Activated naive CD4-positive, alpha-beta T cell treated with Interleukin-2 at 50 U/mL for 16 hours (primary cell): ENCODE results near the gene CEP83.
"Not testable (repeated sequence)": the region's sequence is repeated elsewhere in the genome, so short reads cannot be mapped to it uniquely, and the experiment has no call there.

Experiments used
- DNase-seq: peaks from one replicate; pipeline ENCODE4 v3.0.0-alpha.2; 2020

CEP83 gene

DNA sequence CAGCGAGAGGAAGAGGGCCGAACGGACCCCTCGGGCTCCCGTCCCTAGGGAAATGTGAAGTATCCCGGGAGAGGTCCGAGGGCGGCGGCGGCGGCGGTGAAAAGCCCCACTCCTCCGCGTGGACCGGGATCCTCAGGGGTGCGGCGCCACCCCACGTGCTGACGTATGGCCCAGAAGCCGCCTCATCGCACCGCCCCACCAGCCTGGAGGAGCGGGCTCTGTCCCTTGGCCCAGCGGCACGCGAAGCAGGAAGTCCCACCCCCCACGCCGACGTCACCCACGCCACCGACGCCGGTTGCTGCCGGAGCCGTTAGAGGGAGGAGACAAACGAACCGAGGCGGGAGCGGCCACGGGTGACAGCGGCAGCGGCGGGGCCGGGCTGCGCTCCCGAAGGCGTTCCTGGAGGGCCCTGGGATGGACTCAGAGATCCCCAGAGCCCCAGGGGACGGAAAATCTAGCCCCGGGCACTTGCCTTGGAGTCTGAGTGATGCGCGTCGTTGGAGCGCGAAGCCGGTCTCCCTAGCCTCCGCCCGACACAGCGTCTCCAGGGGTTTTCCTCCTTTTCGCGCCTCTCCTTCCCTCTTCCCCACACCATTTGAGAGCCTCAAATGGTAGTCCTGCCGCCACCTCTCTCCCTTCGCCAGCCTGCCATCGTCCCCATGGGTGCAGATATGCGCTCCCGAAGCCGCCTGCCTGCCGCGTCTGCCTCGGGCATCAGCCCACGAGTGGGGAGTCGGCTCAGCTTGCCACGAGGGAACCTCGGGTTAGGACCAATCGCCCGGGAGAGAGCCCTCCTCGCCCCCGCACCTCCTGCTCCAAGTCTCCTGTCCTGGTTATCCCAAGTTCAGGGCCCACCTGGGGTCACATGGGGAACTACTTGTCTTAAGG is at the start of gene CEP83:
TSS of gene CEP83 (minus strand) at position 140 of the 888 bp plus-strand sequence. CDS start 47,377 bp downstream, outside the sequence.
- DNase-seq, result peak; percentile 98

DNA sequence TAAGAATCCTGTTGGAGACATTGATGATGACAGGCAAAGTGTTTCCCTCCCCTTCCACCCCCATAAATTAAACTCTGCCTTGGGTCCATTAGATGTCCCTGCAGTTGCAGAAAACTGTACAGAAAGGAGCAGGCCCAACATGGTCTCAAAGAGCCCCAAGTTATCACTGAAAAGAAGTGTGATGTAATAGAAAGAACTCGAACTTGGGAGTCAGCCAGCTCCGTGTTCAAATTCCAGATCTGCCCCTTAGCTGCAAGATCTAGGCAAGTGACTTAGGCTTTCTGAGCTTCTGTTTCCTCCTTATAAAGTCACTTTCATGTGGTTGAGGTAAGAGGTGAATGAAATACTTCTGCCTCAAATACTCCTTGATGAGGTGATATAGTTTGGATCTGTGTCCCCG is 49.6 kb upstream of the CEP83 start:
- no peak for DNase-seq

DNA sequence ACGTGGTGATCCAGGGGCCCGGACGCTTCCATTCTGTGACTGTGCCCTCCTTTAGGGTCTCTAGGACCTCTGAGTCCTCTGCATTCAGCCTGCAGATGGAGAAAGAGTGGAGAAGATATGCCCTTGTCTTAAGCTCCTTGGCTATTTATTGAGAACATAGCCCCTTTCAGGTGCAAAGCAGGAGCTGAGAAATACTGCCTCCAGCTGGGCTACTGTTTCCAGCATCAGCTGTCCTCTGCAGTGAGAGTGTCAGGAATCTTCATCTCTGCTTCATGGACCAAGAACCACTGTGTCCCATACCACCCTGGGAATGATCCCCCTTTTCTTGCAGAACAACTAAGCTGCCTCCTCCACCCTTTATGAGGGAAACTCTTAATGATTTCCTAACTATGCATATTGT is 47.8 kb upstream of the CEP83 start:
- no peak for DNase-seq

DNA sequence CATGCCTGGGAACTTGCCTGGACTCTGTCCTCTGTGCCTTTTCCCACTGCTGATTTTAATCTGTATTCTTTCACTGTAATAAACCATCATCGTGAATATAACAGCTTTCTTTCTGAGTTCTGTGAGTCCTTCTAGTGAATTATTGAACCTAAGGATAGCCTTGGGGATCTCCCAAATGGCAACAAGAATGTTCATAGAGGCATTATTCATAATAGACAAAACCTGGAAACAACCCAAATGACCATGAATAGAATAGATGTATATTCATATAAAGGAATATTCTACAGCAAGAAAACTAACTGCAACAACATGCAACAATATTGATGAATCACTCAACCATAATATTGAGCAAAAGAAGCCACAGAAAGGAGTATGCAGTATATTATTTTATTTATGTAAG is 44.7 kb upstream of the CEP83 start:
- no peak for DNase-seq

DNA sequence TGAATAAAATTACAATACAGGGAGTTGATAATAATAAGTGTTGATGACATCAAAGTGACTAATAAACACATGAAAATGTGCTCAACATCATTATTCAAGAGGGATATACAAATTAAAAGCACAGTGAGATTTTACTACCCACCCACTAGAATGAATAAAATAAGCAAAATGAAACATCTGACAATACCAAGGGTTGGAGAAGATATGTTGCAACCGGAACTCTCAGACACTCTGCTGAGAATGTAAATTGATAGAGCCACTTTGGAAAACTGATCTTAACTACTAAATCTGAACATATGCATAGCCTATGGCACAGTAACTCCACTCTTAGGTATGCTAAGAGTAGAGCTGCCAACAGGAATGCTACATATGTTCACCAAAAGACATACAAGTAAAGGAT is 44.0 kb upstream of the CEP83 start:
- no peak for DNase-seq

- no peak for DNase-seq
Observed at GRCh38 chr12:94500831-94501567, 41.3 kb upstream of the CEP83 start.

- no peak for DNase-seq
Observed at GRCh38 chr12:94498698-94499097, 39.0 kb upstream of the CEP83 start.

DNA sequence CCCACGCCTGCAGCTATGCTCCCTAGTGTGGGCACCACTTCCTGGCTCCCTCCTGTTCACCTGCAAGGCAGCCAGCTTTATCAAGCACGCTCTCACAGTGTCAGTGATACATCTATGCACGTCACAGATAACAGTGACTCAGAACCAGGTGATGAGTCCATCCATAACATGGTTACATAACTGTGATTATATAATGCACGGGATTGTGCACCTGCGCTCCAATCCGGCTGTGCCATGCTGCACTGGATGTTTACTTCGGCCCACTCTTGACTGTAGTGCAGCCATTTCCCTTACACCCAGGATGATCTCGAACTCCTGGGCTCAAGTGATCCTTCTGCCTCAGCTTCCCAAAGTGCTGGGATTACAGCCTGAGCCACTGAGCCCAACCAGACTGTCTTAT is 38.4 kb upstream of the CEP83 start:
- no peak for DNase-seq

GRCh38 chr12:94495445-94496115 is 35.9 kb upstream of the CEP83 start:
- DNase-seq, result no peak

DNA sequence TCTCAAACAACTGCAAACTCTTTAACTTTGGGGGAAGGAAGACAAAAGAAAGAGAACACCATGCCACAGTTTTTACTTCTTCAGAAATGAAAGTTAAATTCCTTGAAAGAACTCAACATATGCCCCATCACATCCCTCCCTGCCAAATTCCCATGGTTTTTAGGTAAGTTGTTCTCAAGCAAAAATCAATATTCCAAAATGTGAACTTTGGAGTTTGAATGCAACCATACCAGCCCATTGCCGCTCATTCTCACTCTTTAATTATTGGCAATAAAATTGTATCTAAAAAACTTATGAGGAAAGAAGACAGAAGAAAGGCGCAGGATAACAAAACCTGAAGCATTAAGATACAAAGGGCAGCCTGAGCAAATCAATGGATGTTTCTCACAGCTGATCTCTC is 31.8 kb upstream of the CEP83 start:
- no peak for DNase-seq

DNA sequence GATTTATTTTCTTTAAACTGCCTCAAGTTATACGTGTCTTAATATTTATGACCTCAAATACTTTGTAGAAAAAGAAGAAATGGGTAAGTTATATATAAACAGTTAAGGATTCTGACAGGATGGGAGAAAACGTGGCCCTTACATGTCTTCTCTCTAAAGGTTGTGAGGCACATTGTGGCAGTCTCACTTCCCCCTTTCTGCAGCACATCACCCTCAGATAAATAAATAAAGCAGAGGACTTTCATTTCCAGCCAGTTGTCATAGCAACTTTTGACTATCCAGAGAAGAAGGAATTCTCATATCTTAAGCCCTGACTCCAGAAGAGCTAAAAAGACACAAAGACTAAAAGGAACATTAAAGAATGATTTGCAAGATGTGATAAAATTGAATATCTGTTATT is 28.8 kb upstream of the CEP83 start:
- no peak for DNase-seq

DNA sequence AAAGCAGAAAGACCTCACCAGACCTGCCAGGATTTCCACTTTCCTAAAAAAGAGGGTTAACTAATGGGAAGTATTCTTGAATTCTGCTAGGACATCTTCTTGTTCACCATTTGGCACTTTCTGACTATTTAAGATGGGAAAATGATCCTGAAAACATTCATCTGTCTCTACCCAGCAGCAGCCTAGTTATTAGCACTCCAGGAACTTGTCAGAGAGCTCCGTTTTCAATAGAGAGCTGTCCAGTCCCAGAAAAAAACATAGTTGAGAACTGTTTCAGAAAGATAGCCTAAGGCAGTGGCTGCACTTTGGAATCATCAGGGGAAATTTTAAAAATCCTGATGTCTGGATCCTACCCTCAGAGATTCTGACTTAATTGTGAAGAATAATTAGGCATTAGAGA is 22.1 kb upstream of the CEP83 start:
- DNase-seq, result no peak

GRCh38 chr12:94469522-94469921 is 9.9 kb upstream of the CEP83 start:
- DNase-seq, result no peak

DNA sequence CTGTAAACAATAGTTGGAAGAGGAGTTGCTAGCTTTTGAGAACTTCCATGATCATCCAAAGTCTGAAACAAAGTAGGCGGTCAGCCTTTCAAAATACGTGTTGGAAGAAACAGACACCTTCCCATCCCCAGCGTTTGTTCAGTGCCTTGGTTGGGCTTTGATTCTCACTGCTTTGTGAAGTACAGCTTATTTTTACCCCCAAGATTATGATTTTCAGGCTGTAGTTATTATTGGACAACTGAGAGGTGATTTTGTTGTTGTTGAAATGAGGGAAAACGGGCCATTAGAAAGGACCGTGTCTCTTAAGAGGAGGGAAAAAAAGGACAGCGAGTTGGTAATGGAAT is 921 bp upstream of the CEP83 start:
- no peak for DNase-seq

DNA sequence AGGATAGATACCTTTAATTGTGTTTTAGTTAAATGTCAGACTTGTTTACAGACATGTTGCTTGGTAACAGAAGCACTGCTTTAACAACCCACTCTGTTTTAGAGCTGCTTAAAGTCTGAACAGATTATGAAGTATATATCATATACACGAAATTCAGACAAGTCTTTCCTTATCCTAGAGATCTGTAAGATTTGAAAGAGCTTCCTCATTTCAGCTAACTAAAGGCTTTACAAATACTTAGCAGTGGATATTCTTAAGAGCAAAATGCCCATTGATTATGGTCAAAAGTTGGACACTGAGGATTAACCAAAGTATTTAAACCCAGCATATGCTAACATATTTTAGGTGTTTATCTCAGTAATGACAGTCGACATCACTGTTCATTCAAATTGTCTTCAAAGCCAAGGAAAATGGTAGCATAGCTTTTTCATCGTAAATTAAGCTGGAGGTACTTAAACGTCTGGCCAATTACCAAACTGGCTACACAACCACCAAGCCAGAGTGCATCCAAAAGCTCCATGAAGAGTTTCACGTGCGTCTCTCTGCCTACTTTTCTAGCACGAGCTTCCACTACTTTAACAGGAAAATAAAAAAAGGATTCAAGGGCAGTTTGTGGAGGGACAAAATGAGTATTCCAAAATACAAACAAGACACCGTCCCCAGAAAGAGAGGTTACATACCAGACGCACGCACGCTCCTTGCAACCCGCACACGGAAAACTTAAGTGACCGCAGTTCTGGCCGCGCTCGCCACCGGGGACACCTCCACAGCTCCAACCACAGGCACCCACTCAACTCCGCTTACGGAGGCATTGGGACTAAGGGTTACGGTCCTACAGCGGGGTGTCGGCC is 565 bp downstream of the CEP83 start:
- DNase-seq, result no peak

DNA sequence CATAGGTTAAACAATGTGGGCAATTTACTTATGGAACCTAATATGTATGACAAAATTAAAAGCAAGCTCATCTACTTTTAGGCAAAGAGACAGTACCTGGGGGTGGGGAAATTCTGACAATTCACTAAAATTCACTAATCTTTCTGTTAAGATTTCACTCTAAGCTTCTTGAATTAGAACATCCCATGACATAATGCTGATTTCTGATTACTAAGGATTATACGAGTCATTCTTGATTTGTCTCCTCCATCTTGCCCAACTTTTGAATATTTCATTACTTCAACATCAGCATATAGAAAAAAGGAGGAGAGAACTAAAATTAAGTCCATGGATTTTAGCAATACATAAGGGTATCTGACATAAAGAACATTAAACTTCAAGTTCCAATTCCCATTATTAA is 2.4 kb downstream of the CEP83 start:
- DNase-seq, result no peak

DNA sequence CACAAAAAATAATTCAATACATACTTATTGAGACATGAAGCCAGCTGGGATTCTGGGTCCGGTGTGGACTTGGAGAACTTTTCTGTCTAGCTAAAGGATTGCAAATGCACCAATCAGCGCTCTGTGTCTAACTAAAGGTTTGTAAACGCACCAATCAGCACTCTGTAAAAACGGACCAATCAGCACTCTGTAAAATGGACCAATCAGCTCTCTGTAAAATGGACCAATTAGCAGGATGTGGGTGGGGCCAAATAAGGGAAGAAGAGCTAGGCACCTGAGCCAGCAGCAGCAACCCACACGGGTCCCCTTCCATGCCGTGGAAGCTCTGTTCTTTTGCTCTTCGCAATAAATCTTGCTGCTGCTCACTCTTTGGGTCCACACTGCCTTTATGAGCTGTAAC is 5.3 kb downstream of the CEP83 start:
- not testable (repeated sequence) for DNase-seq

GRCh38 chr12:94445662-94446061 is 14.0 kb downstream of the CEP83 start:
- DNase-seq, result no peak

DNA sequence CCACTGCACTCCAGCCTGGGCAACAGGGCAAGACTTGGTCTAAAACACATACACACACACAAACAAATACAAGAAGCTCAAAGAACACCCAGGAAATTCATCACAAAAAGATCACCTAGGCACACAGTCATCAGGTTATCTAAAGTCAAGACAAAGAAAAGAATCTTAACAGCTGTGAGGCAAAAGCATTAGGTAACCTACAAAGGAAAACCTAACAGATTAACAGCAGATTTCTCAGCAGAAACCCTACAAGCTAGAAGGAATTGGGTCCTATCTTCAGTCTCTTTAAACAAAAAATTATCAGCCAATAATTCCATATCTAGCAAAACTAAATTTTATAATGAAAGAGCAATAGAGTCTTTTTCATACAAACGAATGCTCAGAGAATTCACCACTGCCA is 22.4 kb downstream of the CEP83 start:
- no peak for DNase-seq

DNA sequence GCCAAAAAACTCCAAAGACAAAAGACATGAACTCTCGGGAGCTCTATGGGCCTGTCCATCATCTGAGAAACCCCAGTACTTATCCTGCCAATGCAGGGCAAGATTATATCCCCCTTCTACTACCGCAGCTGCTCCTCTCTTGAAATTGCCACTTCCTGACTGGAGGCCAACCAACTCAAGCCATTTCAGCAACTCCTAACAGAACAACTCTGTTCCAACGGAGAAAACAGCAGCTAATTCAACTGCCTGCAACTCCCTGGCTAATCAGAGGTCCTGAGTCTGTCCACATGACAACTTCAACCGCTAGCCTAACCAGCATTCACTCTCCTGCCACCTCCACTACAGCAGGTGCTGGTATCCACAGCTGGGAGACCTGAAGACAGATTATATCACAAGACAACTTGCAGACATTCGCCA is 24.1 kb downstream of the CEP83 start:
- DNase-seq, result no peak

GRCh38 chr12:94434171-94434570 is 25.5 kb downstream of the CEP83 start:
- DNase-seq, result no peak

GRCh38 chr12:94433744-94434143 is 25.9 kb downstream of the CEP83 start:
- no peak for DNase-seq

DNA sequence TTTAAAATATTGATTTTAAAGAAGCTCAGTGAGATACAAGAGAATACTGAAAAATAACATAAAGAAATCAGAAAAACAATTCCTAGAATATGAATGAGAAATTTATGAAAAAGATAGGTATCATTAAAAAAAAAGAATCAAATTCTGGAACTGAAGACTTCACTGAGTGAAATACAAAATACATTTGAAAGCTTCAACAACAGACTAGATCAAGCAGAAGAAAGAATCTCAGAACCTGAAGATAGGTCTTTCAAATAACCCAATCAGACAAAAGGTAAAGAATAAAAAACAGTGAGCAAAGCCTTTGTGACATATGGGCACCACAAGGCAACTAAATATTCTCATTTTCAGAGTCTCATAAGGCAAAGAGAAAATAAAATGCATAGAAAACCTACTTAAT is 29.4 kb downstream of the CEP83 start:
- DNase-seq, result no peak
